GM12891 (cell line): ENCODE data around the gene KCNE2.

Experiments used
- POLR2A ChIP-seq: IDR thresholded peaks from 2 replicates; pipeline ENCODE4 v1.6.1; 2011; ENCODE audit warnings: low read depth, low read length, control low read depth
- POLR2AphosphoS5 ChIP-seq: IDR thresholded peaks from 2 replicates; pipeline ENCODE4 v1.6.1; 2011; ENCODE audit warnings: low read depth, low read length, control low read depth

- TF ChIP-seq POLR2AphosphoS5 (no peak), POLR2A (no peak)
Observed at GRCh38 chr21:34348890-34349519, 14.8 kb upstream of the KCNE2 start.
